GM12873 (cell line): Measurements from ENCODE around the gene S100A3.

ENCODE experiments used
- TF ChIP-seq, protein P1 (sequence below): IDR thresholded peaks from 2 replicates; pipeline ENCODE4 v1.5.1; 2012; ENCODE audit warnings: low read depth, mild to moderate bottlenecking, moderate library complexity, low read length, control low read depth; ENCODE audit not compliant: insufficient read depth; ENCODE audit errors: missing control alignments

The S100A3 gene

DNA sequence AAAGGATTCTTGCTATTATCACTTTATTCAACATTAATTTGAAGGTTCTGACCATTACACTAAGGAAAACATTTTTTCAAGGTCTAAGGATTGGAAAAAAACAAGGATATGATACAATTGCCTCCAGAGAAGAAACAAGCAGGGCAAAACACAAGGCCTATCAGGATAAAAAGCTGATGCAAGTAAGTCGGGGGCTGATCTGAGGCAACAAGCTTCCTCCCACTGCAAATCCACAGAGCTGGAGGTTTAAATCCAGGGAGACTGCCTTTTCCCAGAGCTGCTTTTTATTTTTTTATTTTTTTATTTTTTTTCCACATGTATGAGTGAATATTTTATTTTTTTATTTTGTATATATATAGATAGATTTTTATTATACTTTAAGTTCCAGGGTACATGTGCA is 35.9 kb upstream of the S100A3 start:
- TF ChIP-seq, protein P1, sequence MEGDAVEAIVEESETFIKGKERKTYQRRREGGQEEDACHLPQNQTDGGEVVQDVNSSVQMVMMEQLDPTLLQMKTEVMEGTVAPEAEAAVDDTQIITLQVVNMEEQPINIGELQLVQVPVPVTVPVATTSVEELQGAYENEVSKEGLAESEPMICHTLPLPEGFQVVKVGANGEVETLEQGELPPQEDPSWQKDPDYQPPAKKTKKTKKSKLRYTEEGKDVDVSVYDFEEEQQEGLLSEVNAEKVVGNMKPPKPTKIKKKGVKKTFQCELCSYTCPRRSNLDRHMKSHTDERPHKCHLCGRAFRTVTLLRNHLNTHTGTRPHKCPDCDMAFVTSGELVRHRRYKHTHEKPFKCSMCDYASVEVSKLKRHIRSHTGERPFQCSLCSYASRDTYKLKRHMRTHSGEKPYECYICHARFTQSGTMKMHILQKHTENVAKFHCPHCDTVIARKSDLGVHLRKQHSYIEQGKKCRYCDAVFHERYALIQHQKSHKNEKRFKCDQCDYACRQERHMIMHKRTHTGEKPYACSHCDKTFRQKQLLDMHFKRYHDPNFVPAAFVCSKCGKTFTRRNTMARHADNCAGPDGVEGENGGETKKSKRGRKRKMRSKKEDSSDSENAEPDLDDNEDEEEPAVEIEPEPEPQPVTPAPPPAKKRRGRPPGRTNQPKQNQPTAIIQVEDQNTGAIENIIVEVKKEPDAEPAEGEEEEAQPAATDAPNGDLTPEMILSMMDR = no peak

DNA sequence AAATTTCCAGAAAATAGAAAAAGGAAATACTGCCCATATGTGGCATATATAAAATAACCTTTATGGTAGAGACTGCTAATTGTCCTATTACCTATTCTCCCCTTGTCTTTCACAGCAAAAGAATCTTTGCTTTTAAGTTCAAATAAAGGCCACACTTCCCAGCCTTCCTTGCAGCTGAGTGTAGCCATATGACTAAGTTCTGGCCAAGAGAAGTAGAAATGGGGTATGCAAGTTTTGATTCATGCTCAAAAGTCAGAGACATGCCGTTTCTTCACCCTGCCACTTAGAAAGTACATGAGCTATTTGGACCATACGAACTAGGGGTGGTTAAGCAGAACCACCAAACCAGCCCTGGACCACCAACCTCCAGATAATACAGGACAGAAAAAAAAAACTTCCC is 34.9 kb upstream of the S100A3 start:
- TF ChIP-seq, protein P1 = no peak

- TF ChIP-seq, protein P1 = no peak
Measured at GRCh38 chr1:153578936-153579335, 29.9 kb upstream of the S100A3 start.

GRCh38 chr1:153578490-153578889 is 29.4 kb upstream of the S100A3 start:
- TF ChIP-seq, protein P1 = no peak

- TF ChIP-seq, protein P1 = no peak
Measured at GRCh38 chr1:153577624-153578051, 28.6 kb upstream of the S100A3 start.

DNA sequence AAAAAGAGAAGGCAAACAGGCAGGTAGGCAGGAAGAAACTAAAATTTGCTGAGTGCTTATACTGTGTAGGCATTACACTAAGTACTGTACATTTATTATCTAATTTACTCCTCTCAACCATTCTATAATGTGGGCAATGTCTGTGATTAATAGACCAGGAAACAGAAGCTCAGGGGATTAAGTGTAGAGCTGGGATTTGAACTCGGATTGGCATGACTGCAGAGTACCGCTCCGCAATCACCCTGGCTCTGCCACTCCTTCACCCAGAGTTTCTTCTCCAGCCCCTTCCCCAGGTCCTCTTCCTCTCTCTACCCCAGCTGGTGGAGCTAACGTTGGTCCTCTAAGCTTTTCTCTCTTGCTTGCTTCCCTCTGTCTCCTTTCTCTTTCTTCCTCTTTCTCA is 28.1 kb upstream of the S100A3 start:
- TF ChIP-seq, protein P1 = no peak

DNA sequence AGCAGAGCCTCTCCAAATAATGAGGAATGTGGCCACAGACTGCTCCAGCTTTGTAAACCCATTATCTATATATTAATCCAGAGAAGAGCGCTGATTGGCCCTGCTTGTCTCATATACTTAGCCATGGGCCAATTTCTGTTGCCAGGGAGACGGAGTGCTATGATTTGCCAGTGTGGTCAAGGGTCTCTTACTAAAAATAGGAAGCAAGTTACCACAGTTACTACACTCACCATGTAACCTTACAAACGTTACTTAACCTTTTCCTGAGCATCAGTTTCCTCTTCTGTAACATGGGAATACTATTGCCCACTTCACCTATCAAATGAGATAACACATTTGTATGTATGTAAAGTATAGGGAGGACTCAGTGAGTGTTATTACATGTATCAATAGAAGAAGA is 24.3 kb upstream of the S100A3 start:
- TF ChIP-seq, protein P1 = no peak
